Muscle of leg (tissue), 11 donors: ENCODE data around the gene SLC25A12. TPM values are rescaled to one million over a fixed set of nuclear protein-coding genes. Genes with fewer than 3 reads are reported as not detected.

Experiments used
- DNase-seq: peaks from one replicate; pipeline ENCODE4 v3.0.0; 2013
- H3K27ac ChIP-seq: one replicate; pipeline ENCODE4 v1.5.1; 2013; ENCODE audit warnings: mild to moderate bottlenecking, low read length, control low read depth
- H3K27me3 ChIP-seq: one replicate; pipeline ENCODE4 v1.6.1; 2013; ENCODE audit warnings: low read length; ENCODE audit not compliant: control insufficient read depth, insufficient read depth
- H3K36me3 ChIP-seq: one replicate; pipeline ENCODE4 v1.6.1; 2013; ENCODE audit warnings: low read length; ENCODE audit not compliant: control insufficient read depth, insufficient read depth
- H3K4me1 ChIP-seq: one replicate; pipeline ENCODE4 v1.6.1; 2013; ENCODE audit warnings: low read length; ENCODE audit not compliant: control insufficient read depth, insufficient read depth
- H3K4me3 ChIP-seq: one replicate; pipeline ENCODE4 v1.5.1; 2013; ENCODE audit warnings: low read length, control low read depth
- H3K9me3 ChIP-seq: replicated peaks from 2 replicates; pipeline ENCODE4 v1.6.1; 2013; ENCODE audit warnings: low read depth, low read length; ENCODE audit not compliant: control insufficient read depth
- WGBS: methylation state at CpG from one replicate; pipeline ENCODE4 v1.1.5; 2013; ENCODE audit warnings: missing lambda C conversion rate; ENCODE audit not compliant: insufficient coverage; 5-methylcytosine and 5-hydroxymethylcytosine counted together
- polyA plus RNA-seq, 8 donors: library from polyadenylated mRNA; unstranded; fragments of 120-200 nt; gene quantifications; one replicate each; pipeline versions ENCODE4 v1.2.1 to v1.2.3, GENCODE V29; 2013; ENCODE audit warnings: inconsistent platforms in 1 of 8, low replicate concordance in 1 of 8; ENCODE audit not compliant: insufficient read length in 8 of 8, insufficient read depth in 1 of 8
- total RNA-seq: library from RNA; stranded (reverse); fragments of 120-200 nt; gene quantifications from one replicate; pipeline ENCODE4 v1.2.4, GENCODE V29; 2013

The SLC25A12 gene
- total and polyA plus RNA-seq, 9 donors: 20.4 to 27.7 (median 22.1) TPM

- Histone ChIP-seq H3K27me3 (no peaks in the 10 kb centered on the region), H3K4me1 (no peaks in the 10 kb centered on the region), H3K27ac (no peak overlapping the region), H3K4me3 (no peak overlapping the region), H3K9me3 (no peaks in the 10 kb centered on the region), H3K36me3 (peaks cover 11% of the 10 kb centered on the region)
- no CpG with 5 or more reads among the region's 1 CpG for WGBS
- DNase-seq: no peak
Measured at GRCh38 chr2:171874517-171874916, 19.5 kb downstream of the SLC25A12 start.

- H3K27me3 ChIP-seq: no peaks in the 10 kb centered on the region
- no peak overlapping the region for H3K27ac ChIP-seq
- no peaks in the 10 kb centered on the region for H3K9me3 ChIP-seq
- no peaks in the 10 kb centered on the region for H3K36me3 ChIP-seq
- no peak overlapping the region for H3K4me3 ChIP-seq
- no peak for DNase-seq
- no peaks in the 10 kb centered on the region for H3K4me1 ChIP-seq
- WGBS: 87% methylated on average over 5 of the region's 5 CpGs
Measured at GRCh38 chr2:171864357-171864985, 29.6 kb downstream of the SLC25A12 start.

GRCh38 chr2:171862501-171862900 lies 31.5 kb downstream of the SLC25A12 start:
- H3K27ac ChIP-seq: no peak overlapping the region

GRCh38 chr2:171858397-171858958 lies 35.6 kb downstream of the SLC25A12 start:
- Histone ChIP-seq H3K36me3 (peaks cover 4% of the 10 kb centered on the region), H3K27me3 (no peaks in the 10 kb centered on the region), H3K4me1 (no peaks in the 10 kb centered on the region), H3K4me3 (no peak overlapping the region), H3K9me3 (no peaks in the 10 kb centered on the region), H3K27ac (no peak overlapping the region)
- WGBS: no CpG with 5 or more reads among the region's 2 CpGs
- DNase-seq: peak; percentile 17

More at GRCh38 chr2:171862501-171862900, 31.5 kb downstream of the SLC25A12 start:
- WGBS: no CpG with 5 or more reads among the region's 3 CpGs
- no peak overlapping the region for H3K4me3 ChIP-seq
- H3K9me3 ChIP-seq: no peaks in the 10 kb centered on the region
- H3K27me3 ChIP-seq: no peaks in the 10 kb centered on the region
- DNase-seq: no peak
- H3K36me3 ChIP-seq: no peaks in the 10 kb centered on the region
- H3K4me1 ChIP-seq: no peaks in the 10 kb centered on the region

GRCh38 chr2:171855401-171855800 lies 38.6 kb downstream of the SLC25A12 start:
- Histone ChIP-seq H3K27me3 (no peaks in the 10 kb centered on the region), H3K4me3 (no peak overlapping the region), H3K4me1 (peaks cover 3% of the 10 kb centered on the region), H3K27ac (no peak overlapping the region), H3K9me3 (no peaks in the 10 kb centered on the region), H3K36me3 (peaks cover 4% of the 10 kb centered on the region)
- no peak for DNase-seq
- WGBS: no CpG with 5 or more reads among the region's 2 CpGs

GRCh38 chr2:171852366-171852888 lies 41.6 kb downstream of the SLC25A12 start:
- no CpG with 5 or more reads among the region's 1 CpG for WGBS
- H3K36me3 ChIP-seq: peaks cover 4% of the 10 kb centered on the region
- no peaks in the 10 kb centered on the region for H3K9me3 ChIP-seq
- H3K4me1 ChIP-seq: peaks cover 3% of the 10 kb centered on the region
- H3K4me3 ChIP-seq: no peak overlapping the region
- peak; percentile 57 for DNase-seq
- H3K27ac ChIP-seq: no peak overlapping the region
- H3K27me3 ChIP-seq: no peaks in the 10 kb centered on the region

- Histone ChIP-seq H3K9me3 (no peaks in the 10 kb centered on the region), H3K36me3 (no peaks in the 10 kb centered on the region), H3K4me1 (no peaks in the 10 kb centered on the region), H3K27me3 (no peaks in the 10 kb centered on the region), H3K4me3 (no peak overlapping the region), H3K27ac (no peak overlapping the region)
- no peak for DNase-seq
- no CpG with 5 or more reads among the region's 2 CpGs for WGBS
Measured at GRCh38 chr2:171847627-171848026, 46.4 kb downstream of the SLC25A12 start.

- Histone ChIP-seq H3K4me3 (no peak overlapping the region), H3K36me3 (no peaks in the 10 kb centered on the region), H3K4me1 (no peaks in the 10 kb centered on the region), H3K27me3 (no peaks in the 10 kb centered on the region), H3K27ac (no peak overlapping the region), H3K9me3 (no peaks in the 10 kb centered on the region)
- DNase-seq: no peak
Measured at GRCh38 chr2:171846894-171847293, 47.1 kb downstream of the SLC25A12 start.

GRCh38 chr2:171841996-171842395 lies 52.0 kb downstream of the SLC25A12 start:
- H3K9me3 ChIP-seq: no peaks in the 10 kb centered on the region
- no peaks in the 10 kb centered on the region for H3K4me1 ChIP-seq
- H3K27me3 ChIP-seq: no peaks in the 10 kb centered on the region
- WGBS: no CpG with 5 or more reads among the region's 2 CpGs
- DNase-seq: no peak
- H3K27ac ChIP-seq: no peak overlapping the region
- H3K36me3 ChIP-seq: peaks cover 6% of the 10 kb centered on the region
- H3K4me3 ChIP-seq: no peak overlapping the region

- H3K9me3 ChIP-seq: peaks cover 3% of the 10 kb centered on the region
- no peak overlapping the region for H3K4me3 ChIP-seq
- H3K27ac ChIP-seq: no peak overlapping the region
- H3K27me3 ChIP-seq: no peaks in the 10 kb centered on the region
- no CpG with 5 or more reads among the region's 2 CpGs for WGBS
- H3K4me1 ChIP-seq: no peaks in the 10 kb centered on the region
- H3K36me3 ChIP-seq: peaks cover 30% of the 10 kb centered on the region
- DNase-seq: no peak
Measured at GRCh38 chr2:171837736-171838135, 56.3 kb downstream of the SLC25A12 start.
